Measurements from ENCODE around the gene FKBP6. TPM values are rescaled to one million over a fixed set of nuclear protein-coding genes. Genes with fewer than 3 reads are reported as not detected.

The FKBP6 gene
- total RNA-seq, 4 donors from 2014 or later = not detected

DNA sequence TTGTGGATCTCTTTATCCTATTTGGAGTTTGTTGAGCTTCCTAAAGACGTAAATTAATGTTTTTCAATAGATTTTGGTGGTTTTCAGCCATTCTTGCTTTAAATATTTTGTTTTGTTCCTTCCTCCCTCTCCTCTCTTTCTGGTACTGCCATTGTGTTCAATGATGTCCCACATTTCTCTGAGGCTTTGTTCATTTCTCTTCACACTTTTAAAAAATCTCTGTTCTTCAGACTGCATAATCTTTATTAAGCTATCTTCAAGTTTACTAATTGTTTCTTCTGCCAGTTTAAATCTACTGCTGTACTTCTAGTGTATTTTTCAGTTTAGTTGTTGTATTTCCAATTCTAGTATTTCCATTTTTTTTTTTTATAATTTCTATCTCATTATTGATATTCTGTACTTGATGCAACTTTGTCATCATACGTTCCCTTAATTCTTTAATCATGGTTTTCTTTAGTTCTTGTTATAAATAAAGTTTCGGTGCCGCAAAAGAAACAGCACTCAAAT is 60.0 kb downstream of the FKBP6 start:
- H3K4me3 ChIP-seq = no peak overlapping the region

DNA sequence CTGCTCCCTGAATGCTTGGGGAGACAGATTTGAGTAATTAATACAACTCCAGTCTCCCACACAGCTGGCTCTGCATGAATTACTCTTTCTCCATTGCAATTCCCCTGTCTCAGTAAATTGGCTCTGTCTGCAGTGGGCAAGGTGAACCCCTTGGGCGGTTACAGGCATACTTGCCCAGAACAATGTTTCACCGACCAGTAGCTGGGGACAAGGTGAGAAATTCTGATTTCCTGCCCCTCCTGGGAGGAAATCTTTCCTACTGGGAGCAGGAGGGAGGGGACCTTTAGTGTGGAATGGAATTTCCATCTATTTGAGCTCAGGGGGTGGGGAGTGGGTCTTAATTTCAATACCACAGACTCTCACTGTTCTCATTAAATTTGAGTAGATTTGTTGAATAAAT is 63.4 kb downstream of the FKBP6 start:
- Histone ChIP-seq H3K27me3 (peaks cover 0 to 7% (median 0%) of the 10 kb centered on the region in 4 donors), H3K4me3 (no peak overlapping the region), H3K36me3 (no peaks in the 10 kb centered on the region), H3K4me1 (no peaks in the 10 kb centered on the region), H3K27ac (replicated peaks in 1 of 4) (no peak overlapping the region), H3K9me3 (peaks cover 0 to 39% (median 30%) of the 10 kb centered on the region in 4 donors)
- DNase-seq (ENCODE audit: extremely low spot score) = no peak
- TF ChIP-seq, protein P1, sequence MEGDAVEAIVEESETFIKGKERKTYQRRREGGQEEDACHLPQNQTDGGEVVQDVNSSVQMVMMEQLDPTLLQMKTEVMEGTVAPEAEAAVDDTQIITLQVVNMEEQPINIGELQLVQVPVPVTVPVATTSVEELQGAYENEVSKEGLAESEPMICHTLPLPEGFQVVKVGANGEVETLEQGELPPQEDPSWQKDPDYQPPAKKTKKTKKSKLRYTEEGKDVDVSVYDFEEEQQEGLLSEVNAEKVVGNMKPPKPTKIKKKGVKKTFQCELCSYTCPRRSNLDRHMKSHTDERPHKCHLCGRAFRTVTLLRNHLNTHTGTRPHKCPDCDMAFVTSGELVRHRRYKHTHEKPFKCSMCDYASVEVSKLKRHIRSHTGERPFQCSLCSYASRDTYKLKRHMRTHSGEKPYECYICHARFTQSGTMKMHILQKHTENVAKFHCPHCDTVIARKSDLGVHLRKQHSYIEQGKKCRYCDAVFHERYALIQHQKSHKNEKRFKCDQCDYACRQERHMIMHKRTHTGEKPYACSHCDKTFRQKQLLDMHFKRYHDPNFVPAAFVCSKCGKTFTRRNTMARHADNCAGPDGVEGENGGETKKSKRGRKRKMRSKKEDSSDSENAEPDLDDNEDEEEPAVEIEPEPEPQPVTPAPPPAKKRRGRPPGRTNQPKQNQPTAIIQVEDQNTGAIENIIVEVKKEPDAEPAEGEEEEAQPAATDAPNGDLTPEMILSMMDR (IDR thresholded peaks at IDR 0.05) = no peak
- TF ChIP-seq EP300 (IDR thresholded peaks at IDR 0.05) (no peak), POLR2AphosphoS5 (IDR thresholded peaks at IDR 0.05) (no peak), POLR2A (IDR thresholded peaks at IDR 0.05; ENCODE audit: low read depth) (no peak)
- WGBS = 81% methylated on average over 2 of the region's 2 CpGs
- intact Hi-C loops (cut with DNase I) = no loop called here

More for the DNA sequence above, 60.0 kb downstream of the FKBP6 start:
- Histone ChIP-seq H3K9me3 (peaks cover 0 to 47% (median 36%) of the 10 kb centered on the region in 4 donors), H3K27ac (replicated peaks in 1 of 4) (no peak overlapping the region), H3K27me3 (peaks cover 0 to 7% (median 0%) of the 10 kb centered on the region in 4 donors), H3K4me1 (no peaks in the 10 kb centered on the region), H3K36me3 (no peaks in the 10 kb centered on the region)
- DNase-seq (ENCODE audit: extremely low spot score) = no peak
- WGBS = 83% methylated on average over 4 of the region's 4 CpGs
- intact Hi-C loops (cut with DNase I) = no loop called here
- TF ChIP-seq EP300 (IDR thresholded peaks at IDR 0.05) = no peak
- TF ChIP-seq, protein P1 (IDR thresholded peaks at IDR 0.05) = no peak
- TF ChIP-seq POLR2A (IDR thresholded peaks at IDR 0.05; ENCODE audit: low read depth) = no peak
- TF ChIP-seq POLR2AphosphoS5 (IDR thresholded peaks at IDR 0.05) = no peak

DNA sequence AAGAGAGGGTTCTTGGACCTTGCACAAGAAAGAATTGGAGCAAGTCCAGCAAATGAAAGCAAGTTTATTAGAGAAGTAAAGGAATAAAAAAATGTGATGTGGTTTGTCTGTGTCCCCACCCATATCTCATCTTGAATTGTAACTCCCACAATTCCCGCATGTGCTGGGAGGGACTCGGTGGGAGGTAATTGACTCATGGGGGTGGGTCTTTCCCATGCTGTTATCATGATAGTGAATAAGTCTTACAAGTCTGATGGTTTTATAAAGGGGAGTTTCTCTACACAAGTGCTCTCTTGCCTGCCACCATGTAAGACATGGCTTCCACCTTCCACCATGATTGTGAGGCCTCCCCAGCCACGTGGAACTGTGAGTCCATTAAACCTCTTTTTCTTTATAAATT is 66.5 kb downstream of the FKBP6 start:
- H3K27ac ChIP-seq (replicated peaks in 1 of 4) = no peak overlapping the region
- DNase-seq (ENCODE audit: extremely low spot score) = no peak
- intact Hi-C loops (cut with DNase I) = no loop called here
- peaks cover 0 to 7% (median 0%) of the 10 kb centered on the region in 4 donors for H3K27me3 ChIP-seq
- WGBS = 70% methylated on average over 3 of the region's 3 CpGs
- no peaks in the 10 kb centered on the region for H3K36me3 ChIP-seq
- no peak for TF ChIP-seq EP300 (IDR thresholded peaks at IDR 0.05)
- TF ChIP-seq, protein P1 (IDR thresholded peaks at IDR 0.05) = no peak
- TF ChIP-seq POLR2AphosphoS5 (IDR thresholded peaks at IDR 0.05) = no peak
- TF ChIP-seq POLR2A (IDR thresholded peaks at IDR 0.05; ENCODE audit: low read depth) = no peak
- no peak overlapping the region for H3K4me3 ChIP-seq
- H3K9me3 ChIP-seq = peaks cover 0 to 10% (median 4%) of the 10 kb centered on the region in 4 donors
- H3K4me1 ChIP-seq = peaks cover 0 to 6% (median 3%) of the 10 kb centered on the region in 4 donors

DNA sequence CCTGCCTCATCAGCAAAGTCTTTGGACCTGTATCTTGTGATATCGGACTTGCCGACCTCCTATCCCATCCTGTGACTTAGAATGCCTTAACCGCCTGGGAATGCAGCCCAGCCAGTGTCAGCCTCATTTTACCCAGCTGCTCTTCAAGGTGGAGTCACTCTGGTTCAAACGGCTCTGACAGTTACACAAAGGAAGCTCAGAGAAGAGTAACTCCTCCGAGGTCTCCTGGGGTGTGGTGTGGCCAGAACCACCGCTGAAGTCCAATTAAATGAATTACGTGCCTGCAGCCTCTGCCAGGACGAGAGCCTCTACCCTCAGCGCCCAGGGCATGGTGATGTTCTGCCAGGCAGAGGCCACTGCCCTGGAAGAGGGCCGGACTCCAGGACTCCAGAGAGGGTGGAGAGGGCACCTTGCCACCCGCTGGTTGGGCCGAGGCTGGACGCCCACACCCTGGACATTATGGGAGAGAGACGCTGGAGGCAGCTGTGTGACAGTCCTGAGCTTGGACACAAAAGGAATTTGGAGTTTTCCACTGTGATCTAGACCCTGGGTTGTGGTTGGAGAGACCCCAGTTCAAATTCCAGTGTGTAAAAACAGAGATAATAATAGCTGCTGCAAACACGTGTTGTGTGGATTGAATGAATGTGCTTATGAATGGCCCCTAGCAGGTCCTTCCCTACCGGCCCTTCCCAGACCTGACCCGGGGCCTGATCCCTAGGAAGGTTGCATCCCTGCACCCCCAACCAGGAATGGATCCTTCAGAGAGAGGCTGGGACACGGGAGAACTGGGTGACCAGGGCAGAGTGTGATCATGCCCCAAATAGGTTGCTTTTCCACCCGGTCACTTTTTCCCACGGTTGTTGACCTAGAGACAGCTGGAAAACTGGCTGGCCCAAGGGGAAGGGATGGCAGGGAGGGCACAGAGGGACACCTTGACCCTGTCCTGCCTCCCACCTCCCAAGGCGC is 67.9 kb downstream of the FKBP6 start:
- Histone ChIP-seq H3K4me1 (peaks cover 0 to 7% (median 3%) of the 10 kb centered on the region in 4 donors), H3K27ac (replicated peaks in 1 of 4) (no peak overlapping the region), H3K36me3 (no peaks in the 10 kb centered on the region), H3K27me3 (peaks cover 0 to 7% (median 0%) of the 10 kb centered on the region in 4 donors), H3K9me3 (peaks cover 0 to 7% (median 0%) of the 10 kb centered on the region in 4 donors), H3K4me3 (no peak overlapping the region)
- DNase-seq (ENCODE audit: extremely low spot score) = no peak
- TF ChIP-seq, protein P1 (IDR thresholded peaks at IDR 0.05) = no peak
- TF ChIP-seq POLR2A (IDR thresholded peaks at IDR 0.05; ENCODE audit: low read depth) = no peak
- intact Hi-C loops (cut with DNase I) = no loop called here
- 80% methylated on average over 13 of the region's 21 CpGs for WGBS
